Measurements from ENCODE around the gene MGAT5. TPM values are rescaled to one million over a fixed set of nuclear protein-coding genes. Genes with fewer than 3 reads are reported as not detected.
A peak's percentile ranks its signal among the peaks of the same experiment; 100 is the strongest.

The MGAT5 gene, protein sequence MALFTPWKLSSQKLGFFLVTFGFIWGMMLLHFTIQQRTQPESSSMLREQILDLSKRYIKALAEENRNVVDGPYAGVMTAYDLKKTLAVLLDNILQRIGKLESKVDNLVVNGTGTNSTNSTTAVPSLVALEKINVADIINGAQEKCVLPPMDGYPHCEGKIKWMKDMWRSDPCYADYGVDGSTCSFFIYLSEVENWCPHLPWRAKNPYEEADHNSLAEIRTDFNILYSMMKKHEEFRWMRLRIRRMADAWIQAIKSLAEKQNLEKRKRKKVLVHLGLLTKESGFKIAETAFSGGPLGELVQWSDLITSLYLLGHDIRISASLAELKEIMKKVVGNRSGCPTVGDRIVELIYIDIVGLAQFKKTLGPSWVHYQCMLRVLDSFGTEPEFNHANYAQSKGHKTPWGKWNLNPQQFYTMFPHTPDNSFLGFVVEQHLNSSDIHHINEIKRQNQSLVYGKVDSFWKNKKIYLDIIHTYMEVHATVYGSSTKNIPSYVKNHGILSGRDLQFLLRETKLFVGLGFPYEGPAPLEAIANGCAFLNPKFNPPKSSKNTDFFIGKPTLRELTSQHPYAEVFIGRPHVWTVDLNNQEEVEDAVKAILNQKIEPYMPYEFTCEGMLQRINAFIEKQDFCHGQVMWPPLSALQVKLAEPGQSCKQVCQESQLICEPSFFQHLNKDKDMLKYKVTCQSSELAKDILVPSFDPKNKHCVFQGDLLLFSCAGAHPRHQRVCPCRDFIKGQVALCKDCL
- 13.1 and 24.5 TPM in 2 replicates for total RNA-seq (2014; rRNA removed; shearing (Covaris generic))

DNA sequence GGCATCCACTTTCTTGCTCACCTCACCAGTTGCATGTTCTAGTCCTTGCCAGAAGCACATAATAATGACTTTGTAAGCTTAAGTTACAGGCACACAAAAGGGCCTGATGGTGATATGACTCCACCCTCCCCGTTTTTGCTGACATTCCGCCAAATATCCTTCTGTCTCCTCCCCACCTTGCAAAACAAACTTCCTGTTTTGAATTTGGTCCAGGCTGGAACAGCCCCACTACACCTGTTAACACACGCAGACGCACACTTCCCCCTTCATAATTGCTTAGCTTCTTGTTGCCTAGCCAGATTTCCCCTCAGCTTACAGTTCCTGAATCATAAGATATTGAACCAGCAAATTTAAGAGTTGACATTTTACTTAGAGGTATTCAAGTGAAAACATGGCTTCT lies at the start of gene MGAT5:
TSS of gene MGAT5 (plus strand) at position 269 of the 400 bp plus-strand sequence. CDS start 332 bp downstream, outside the sequence.
- no peak for DNase-seq (ENCODE audit: low spot score)

DNA sequence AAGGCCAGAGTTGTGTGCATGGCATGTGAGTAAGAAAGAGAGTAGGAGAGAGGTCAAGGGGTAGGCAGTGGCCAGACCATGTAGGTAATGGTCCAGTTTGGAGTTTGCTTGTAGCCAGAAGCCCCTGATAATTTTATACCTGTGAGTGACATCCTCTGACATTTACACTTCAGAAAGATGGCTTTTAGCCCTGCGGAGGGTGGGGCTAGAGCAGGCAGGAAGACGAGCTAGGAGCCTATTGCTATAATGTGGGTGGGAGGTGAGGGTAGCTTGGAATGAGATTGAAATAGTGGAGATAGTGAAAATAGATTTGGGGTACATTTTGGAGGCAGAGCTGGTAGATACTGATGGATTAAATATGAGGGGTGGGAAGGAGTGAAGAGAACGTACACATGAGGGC lies 48.8 kb upstream of the MGAT5 start:
- no peak for DNase-seq (ENCODE audit: low spot score)

DNA sequence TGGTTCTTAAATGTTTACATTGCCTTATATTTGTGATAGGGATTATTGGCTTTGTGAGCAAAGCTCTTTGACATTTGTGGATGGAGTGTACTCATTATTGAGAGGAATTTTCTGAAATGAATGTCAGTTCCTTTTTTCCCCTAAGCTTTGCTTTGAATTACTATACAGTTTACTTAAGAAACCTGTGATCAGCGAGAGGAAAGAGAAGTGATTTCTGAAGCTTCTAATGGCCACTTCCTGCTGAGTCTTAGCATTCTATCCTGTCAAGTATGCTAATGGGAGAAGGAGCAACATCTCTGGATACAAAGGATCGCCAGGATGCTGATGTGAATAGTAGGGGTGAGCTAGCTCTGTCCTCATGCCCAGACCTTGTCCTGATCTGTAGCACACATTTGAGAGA lies 47.8 kb upstream of the MGAT5 start:
- no peak for DNase-seq (ENCODE audit: low spot score)

DNA sequence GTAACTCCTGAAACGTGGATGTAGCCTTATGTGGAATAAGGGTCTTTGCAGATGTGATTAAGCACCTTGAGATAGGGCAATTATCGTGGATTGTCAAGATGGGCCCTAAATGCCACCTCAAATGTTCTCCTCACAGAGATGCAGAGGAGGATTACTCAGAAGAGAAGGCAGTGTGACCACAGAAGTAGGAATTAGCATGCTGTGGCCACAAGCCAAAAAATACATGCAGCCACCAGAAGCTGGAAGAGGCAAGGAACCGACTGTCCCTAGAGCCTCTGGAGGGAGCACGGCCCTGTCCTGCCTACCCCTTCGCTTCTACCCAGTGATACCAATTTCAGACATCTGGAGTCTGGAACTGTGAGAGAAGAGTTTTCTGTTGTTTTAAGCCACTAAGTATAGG lies 47.3 kb upstream of the MGAT5 start:
- peak; percentile 34 for DNase-seq (ENCODE audit: low spot score)

DNA sequence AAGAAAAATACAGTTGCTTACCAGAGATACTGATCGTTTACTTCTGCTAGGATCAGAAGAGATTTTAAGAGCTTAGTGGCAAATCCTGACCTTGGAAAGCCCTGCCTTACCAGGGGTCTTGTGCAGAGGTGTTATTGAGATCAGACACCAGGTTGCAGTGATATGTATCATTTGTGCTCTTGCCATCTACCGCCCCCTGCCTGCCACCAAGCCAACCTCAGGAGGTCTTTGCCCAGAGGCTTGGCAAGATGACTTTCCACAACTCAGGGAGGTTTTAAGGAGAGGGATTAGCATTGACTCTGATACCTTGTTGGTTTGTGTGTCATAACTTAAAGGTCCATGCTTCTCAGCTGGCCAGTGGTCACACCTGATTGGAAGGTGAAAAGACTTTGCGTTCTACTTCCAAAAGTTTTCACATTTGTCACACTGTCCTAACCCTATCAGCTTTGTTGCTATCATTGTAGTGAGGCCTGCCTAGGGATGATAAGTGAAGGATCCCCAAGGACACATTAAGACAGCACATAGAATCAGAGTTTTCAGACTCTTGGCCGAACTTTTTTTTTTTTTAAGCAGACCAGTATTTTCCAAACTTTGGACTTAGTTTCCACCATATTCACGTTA lies 46.2 kb upstream of the MGAT5 start:
- DNase-seq (ENCODE audit: low spot score): no peak

DNA sequence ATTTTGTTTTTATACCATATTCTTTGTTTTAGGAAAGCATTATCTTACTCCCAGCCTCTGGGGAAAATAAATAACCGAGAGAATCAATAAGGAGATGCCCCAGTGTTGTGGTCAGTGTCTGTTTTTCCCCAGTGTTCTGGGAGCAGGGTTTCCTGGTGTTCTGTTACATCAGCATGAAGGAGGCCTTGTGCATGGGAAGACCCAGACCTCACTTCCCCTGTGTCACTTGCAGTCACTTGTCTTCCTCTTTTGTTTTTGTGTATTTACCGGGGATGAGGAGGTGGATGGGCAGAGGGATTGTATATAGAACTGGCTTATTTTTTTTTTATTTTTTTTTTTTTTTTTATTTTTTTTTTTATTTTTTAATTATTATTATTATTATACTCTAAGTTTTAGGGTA lies 45.0 kb upstream of the MGAT5 start:
- no peak for DNase-seq (ENCODE audit: low spot score)

DNA sequence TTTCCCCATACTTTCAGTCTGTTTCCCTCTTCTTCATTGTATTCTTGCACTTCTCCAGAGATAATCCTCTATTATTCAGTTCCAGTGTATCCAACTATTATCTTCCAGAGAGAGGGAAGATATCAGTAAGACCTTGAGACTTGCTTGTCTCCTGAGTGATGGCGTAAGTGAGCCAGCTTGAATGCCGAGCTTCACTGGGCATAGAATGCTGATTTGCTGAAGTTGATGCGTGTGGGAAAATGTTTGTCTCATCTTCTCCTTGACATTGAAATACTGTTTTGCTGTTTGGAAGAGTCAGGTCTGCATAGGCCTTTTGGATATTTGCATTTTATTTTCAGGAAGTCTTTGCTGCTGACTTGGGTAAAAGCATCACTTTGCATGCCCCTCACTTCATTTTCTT lies 41.1 kb upstream of the MGAT5 start:
- no peak for DNase-seq (ENCODE audit: low spot score)

DNA sequence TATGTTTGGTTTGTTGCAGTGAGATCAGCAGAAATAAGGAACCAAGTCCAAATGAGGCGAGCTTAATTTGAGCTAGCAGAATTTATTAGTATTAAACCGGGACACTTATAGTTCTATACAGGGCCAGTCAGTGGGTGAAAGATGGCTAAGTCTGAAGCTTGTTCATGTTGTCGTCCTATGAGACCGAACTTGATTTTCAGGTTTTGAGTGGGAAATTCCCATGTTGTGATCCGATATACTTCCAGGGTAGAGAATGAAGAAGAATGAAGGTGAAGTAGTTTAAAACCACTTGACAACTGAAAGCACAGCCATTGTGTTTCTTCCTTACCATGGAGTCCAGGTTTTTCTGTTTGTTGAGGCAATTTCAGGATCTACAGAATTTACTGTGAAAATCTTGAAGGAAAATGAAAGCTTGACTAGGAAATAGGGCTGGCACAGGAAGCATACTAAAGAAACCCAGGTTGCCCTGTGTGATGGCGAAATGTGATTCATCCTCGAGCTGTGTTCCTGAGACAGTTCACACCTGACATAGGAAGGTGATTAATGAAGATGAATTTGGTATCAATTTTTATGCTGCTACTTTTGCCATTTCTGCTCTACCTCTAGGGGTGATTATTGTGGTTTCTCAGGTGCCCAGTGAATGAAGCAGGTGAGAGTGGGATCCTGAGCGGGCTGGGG lies 37.6 kb upstream of the MGAT5 start:
- no peak for DNase-seq (ENCODE audit: low spot score)

DNA sequence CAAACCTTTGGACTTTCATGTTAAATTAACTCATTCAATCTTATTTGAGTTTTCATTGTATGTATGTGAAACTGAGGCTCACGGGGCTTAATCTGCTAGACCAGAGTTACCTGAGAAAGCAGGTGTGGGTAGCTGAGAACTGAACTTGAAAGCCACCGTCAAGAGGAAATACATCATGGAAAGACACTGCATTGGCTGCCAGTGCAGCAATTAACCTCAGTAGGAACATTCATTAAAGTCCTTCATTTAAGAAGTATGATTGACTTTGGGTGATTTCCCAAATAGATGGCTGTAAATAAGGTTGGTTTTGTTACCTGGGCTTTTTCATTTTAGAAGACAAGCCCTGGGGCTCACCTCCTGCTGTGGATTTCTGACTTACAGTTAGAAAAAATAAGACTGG lies 36.5 kb upstream of the MGAT5 start:
- no peak for DNase-seq (ENCODE audit: low spot score)

DNA sequence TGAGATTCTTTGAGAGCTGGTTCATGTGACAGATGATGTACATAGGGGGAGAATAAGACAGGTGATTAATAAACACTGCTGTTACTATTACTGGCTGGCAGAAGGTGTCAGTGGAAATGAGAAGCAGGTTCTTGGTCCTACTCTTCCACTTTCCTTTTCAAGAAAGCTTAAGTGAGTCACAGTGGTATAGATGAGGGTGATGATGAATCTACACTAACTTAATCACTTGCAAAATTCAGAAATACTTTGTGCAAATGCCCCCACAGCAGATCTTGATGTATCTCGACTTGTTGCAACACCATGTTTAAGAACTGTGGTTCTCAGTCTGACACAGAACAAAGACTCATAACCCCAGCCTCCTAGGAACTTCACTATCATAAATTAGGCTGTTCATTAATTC lies 35.9 kb upstream of the MGAT5 start:
- DNase-seq (ENCODE audit: low spot score): no peak

DNA sequence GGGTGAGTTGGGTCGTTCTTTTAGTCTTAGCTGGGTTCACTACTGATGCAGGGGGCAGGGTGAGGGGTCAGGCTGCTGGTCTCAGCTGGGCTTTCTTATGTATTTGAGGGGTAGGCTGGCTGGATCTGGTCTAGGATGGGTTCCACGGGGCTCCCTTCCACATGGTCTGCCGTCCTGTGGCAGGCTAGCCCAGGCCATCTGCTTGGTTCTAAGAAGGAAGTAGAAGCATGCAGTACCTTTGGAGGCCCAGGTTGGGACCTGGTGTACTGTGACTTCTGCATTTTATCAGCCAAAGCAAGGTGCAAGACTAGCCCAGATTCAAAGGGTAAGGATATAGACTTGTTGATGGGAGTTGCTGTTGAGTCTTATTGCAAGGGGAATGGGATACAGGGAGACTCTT lies 35.5 kb upstream of the MGAT5 start:
- DNase-seq (ENCODE audit: low spot score): no peak

DNA sequence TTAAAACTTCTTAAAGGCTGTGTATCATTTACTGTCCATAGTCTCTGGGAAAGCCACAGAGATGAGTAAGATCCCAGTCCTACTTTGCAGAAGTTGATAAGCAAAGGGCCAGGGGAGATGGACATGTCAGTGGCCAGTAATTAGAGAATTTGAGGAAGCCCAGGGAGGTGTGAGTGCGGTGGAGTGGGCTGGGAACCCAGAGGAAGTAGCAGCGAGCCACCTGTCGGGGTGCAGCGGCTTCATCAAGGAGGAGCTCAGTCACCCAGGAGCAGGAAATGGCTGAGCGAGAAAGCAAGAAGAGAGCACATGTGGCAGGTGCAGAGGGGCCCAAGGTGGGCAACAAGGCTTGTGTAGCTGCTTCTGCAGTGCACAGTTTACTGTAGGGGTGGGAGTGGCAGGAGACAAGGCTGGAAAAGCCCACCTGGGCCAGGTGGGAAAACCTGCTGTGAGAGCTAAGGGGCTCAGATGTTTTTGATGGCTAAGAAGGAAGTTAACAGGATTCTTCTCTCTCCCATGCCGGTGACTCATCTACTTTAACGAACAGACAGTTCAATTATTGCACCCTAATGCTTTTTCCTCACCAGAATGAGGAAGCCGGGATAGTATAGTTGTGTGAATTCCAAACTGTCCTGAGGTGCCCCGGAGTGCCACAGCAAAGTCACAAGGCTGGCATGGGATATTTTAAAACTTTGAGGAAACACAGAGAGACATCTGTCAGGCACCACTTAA lies 34.8 kb upstream of the MGAT5 start:
- no peak for DNase-seq (ENCODE audit: low spot score)

DNA sequence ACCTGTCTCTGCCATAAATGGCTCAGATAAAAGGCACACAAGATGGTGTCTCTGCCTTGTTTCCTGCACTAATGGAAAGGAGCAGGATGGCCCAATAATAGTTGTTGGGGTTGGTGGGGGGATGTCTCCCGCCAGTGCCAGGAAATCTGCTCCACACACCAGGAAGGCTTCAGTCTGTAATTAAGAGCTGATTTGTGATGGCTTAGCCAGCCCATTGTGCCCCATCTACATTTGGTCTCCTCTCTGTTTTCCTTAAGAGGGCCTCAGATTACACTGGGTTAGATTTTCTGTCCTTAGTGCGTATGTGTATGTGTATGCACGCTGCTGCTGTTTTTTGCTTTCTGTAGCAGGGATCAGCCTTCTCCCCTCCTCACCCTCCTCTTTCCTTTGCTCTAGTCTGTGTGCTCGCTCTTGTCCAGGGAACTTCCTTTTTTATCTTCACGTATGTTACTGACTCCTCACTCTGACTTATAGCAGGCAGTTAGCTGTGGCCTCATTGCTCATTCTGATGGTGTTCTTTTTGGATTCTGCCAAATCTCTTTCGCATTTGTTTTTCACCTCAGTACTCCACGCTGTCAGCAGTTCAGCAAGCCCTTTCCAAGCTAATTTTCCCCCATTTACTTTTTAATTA lies 33.4 kb upstream of the MGAT5 start:
- DNase-seq (ENCODE audit: low spot score): no peak

DNA sequence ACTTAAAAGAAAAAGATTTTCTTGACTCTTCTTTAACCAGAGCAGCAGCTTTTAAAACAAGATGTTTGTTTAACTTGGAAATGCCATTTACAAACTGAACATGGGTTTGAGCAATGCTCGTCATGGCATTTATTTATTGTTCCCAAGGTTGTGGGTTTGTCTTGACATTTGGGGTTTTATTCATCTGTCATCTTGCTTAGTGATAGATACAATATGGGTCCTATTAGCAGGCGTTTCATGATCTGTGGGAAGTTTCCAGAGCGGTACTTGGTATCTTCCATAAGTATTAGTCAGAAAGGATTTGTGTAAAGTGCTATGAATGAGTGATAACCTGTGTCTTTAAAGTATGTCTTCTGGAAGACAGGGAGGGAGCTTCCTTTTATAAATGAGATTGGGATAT lies 29.9 kb upstream of the MGAT5 start:
- no peak for DNase-seq (ENCODE audit: low spot score)

DNA sequence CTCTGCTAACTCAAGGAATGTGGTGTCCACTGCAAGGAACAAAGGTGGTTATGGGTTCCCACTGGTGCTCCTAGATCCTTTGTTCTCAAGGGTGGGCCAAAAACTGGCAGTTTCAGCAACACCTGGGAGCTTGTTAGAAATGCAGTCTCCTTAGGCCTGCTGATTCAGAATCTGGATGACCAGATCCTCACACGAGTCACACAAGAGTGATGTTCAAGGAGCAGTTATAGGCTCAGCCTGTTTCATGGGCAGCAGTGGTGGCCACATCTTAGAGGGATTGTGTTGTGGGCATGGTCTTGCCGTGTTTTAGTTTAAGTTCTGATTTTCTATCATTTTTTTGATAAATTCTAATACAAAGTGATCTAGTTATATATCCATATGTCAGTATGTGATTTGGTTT lies 28.7 kb upstream of the MGAT5 start:
- no peak for DNase-seq (ENCODE audit: low spot score)

DNA sequence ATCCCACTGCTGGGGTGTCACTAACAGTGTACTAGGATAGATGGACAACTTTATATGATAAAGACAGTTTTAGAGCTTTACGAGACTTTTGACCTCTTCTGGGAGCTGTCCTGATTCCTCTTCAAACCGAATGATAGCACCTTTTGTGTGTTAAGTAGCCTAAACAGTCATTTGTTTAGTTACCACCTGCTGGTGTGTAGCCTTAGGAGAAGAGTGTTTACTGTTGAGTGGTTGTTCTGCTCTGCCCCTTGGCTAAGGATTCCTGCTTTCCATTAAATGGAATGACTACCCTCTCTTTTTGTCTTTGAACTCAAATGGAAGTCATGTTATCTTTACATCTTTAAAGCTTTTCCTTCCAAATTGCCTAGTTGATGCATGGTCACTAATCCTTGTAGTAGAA lies 28.0 kb upstream of the MGAT5 start:
- DNase-seq (ENCODE audit: low spot score): no peak

DNA sequence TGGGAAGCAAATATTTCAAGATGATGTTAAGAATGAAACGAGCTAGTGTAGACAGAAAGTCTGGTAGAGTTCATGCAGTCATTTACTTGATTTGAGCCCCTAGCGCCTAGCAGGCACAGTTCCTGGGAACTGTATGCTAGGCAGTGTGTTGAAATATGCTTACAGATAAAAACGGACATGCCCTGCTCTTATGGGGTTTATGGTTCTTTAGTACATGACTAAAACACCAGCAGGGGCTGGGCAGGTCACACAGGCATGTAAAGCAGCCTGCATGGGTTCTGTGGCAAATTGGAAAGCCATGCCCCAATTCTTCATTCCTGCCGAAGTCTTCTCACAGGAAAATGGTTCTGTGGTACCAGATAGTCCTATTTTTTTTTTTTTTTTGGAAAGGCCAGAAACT lies 27.3 kb upstream of the MGAT5 start:
- no peak for DNase-seq (ENCODE audit: low spot score)

DNA sequence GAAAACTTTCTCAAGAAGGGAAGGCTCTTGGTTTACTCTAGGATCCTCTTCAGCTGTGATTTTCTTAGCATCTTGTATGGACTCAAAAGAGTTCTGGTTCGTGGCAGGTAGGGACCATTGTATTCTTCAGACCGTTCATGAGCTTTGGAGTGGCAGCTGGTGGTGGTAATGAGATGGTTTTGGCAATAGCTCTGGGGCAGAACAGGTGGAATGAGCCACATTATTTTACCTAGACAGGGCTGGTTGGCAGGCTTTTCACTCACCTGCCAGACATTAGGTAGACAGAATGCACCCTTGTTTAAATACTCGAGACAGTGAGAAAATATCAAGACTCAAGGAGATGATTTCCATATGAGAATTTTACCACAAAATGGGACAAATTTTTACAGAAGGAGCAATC lies 26.2 kb upstream of the MGAT5 start:
- no peak for DNase-seq (ENCODE audit: low spot score)

DNA sequence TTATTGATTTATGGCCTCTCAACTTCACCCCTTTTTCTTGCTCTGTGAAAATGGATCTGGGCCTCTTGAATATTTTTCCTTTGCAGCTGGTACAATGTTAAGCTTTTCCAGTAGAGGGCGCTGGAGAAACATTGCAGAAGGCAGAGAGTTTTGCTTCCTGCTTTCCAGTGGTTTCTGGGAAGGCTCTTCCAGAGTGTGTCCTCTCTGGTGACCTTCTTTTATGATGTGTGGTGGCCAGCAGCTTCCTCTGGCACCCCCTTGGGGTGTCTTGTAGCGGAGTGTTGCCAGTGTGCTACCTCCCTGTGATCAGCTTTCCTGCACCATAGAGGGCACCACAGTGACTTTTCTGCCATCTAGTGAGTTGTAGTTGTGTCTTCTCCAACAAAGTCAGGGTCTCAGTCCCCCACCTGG lies 25.4 kb upstream of the MGAT5 start:
- DNase-seq (ENCODE audit: low spot score): no peak

DNA sequence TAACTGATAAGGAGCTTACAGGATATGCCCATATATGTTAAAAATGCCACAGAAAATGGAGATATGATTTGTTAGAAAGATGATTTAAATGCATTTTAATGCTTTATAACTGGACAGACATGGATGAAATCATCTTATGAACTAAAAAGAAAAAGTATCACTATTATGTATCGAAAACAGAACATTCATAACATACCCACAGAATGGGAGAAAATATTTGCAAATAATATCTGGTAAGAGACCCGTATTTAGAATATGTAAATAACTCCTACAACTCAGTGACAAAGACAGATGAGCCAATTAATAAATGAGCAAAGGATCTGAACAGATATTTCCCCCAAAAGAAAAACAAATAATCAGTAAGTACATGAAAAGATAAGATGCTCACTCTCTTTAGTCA lies 24.3 kb upstream of the MGAT5 start:
- DNase-seq (ENCODE audit: low spot score): no peak

DNA sequence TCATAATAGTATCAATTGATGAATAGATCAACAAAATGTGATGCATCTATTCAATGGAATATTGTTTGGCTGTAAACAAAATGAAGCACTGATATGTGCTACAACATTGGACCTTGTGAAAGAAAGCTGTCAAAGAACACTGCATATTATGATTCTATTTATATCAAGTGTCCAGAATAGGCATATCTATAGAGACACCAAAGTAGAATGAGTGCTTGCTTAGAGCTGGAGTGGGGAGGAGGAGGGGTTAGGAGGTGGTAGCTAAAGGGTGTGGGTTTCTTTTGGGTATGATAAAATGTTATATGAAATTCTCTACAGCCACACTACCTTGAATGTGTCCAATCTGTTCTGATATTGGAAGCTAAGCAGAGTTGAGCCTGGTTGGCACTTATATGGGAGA lies 23.0 kb upstream of the MGAT5 start:
- DNase-seq (ENCODE audit: low spot score): no peak
